GM18507 (cell line): ENCODE data around the gene NHERF2.

Source experiments
- DNase-seq: peaks from one replicate; pipeline ENCODE4 v3.0.0; 2011; ENCODE audit warnings: low read depth; ENCODE audit not compliant: insufficient read length; ENCODE audit errors: extremely low spot score
- FAIRE-seq: peaks from 2 replicates; lab custom pipeline; 2011; peaks lifted over from hg19 to GRCh38; lab: Jason Lieb, UNC

NHERF2 gene

GRCh38 chr16:2074071-2074470 is 47.4 kb downstream of the NHERF2 start:
- DNase-seq (no peak), FAIRE-seq (no peak)

GRCh38 chr16:2075631-2076030 is 48.9 kb downstream of the NHERF2 start:
- no peak for FAIRE-seq
- DNase-seq = no peak

- FAIRE-seq = no peak
- no peak for DNase-seq
Measured at GRCh38 chr16:2076072-2076865, 49.6 kb downstream of the NHERF2 start.

GRCh38 chr16:2077016-2077415 is 50.3 kb downstream of the NHERF2 start:
- DNase-seq (no peak), FAIRE-seq (no peak)

- DNase-seq = no peak
- FAIRE-seq = no peak
Measured at GRCh38 chr16:2077696-2078095, 51.0 kb downstream of the NHERF2 start.

GRCh38 chr16:2078096-2078495 is 51.4 kb downstream of the NHERF2 start:
- DNase-seq (no peak), FAIRE-seq (no peak)

- DNase-seq (no peak), FAIRE-seq (no peak)
Measured at GRCh38 chr16:2078691-2079090, 52.0 kb downstream of the NHERF2 start.

- DNase-seq (no peak), FAIRE-seq (no peak)
Measured at GRCh38 chr16:2079311-2079800, 52.7 kb downstream of the NHERF2 start.

GRCh38 chr16:2079991-2080390 is 53.3 kb downstream of the NHERF2 start:
- no peak for FAIRE-seq

GRCh38 chr16:2081201-2082084 is 54.7 kb downstream of the NHERF2 start:
- DNase-seq (no peak), FAIRE-seq (no peak)

More at GRCh38 chr16:2079991-2080390, 53.3 kb downstream of the NHERF2 start:
- no peak for DNase-seq

- no peak for DNase-seq
- no peak for FAIRE-seq
Measured at GRCh38 chr16:2082171-2082982, 55.7 kb downstream of the NHERF2 start.

- no peak for FAIRE-seq
- no peak for DNase-seq
Measured at GRCh38 chr16:2082983-2083364, 56.3 kb downstream of the NHERF2 start.

GRCh38 chr16:2083409-2083808 is 56.7 kb downstream of the NHERF2 start:
- FAIRE-seq (no peak), DNase-seq (no peak)

GRCh38 chr16:2083876-2084780 is 57.4 kb downstream of the NHERF2 start:
- DNase-seq (no peak), FAIRE-seq (no peak)

GRCh38 chr16:2084895-2085625 is 58.4 kb downstream of the NHERF2 start:
- DNase-seq (no peak), FAIRE-seq (no peak)

- no peak for FAIRE-seq
- no peak for DNase-seq
Measured at GRCh38 chr16:2085669-2086068, 59.0 kb downstream of the NHERF2 start.

- no peak for FAIRE-seq
- DNase-seq = no peak
Measured at GRCh38 chr16:2086106-2086742, 59.5 kb downstream of the NHERF2 start.
